PC-9 (cell line): Measurements from ENCODE around the gene CEP120. TPM values are rescaled to one million over a fixed set of nuclear protein-coding genes. Genes with fewer than 3 reads are reported as not detected.

ENCODE experiments used
- BruUV-seq: library from RNA; stranded (reverse); fragments of 400-500 nt; replicated peaks from 2 replicates; lab custom pipeline; 2021; lab: Mats Ljungman, UMichigan
- CTCF ChIA-PET: fragments of 300-600 bp; sonication (Branson Sonifier 250); formaldehyde crosslinking; loops from one replicate; lab custom pipeline; 2022; ENCODE audit warnings: antibody characterized with exemption; lab: Charles Lee
- POLR2A ChIA-PET: fragments of 300-600 bp; sonication (Branson Sonifier 250); formaldehyde crosslinking; loops from one replicate; lab custom pipeline; 2022; ENCODE audit warnings: antibody characterized with exemption; ENCODE audit not compliant: unreplicated experiment; lab: Charles Lee
- DNase-seq, 2 experiments: peaks; one replicate each; pipeline versions ENCODE4 v3.0.0 to v3.0.0-alpha.2; 2015 to 2022; ENCODE audit warnings: mixed read lengths in 1 of 2
- H2AFZ ChIP-seq: fragments of 200-600 bp; sonication (generic); 2 replicates; pipeline ENCODE4 v1.8.1; 2017; ENCODE audit warnings: antibody characterized with exemption
- H3F3A ChIP-seq: fragments of 200-600 bp; sonication (generic); 2 replicates; pipeline ENCODE4 v1.8.1; 2017; ENCODE audit warnings: antibody characterized with exemption, mild to moderate bottlenecking, low read depth; ENCODE audit not compliant: insufficient read depth
- H3K27ac ChIP-seq: fragments of 200-600 bp; sonication (generic); 2 replicates; pipeline ENCODE4 v1.6.1; 2016; ENCODE audit warnings: mixed run types
- H3K27me3 ChIP-seq: fragments of 200-600 bp; sonication (generic); 2 replicates; pipeline ENCODE4 v1.6.1; 2016; ENCODE audit warnings: low read depth, mixed run types; ENCODE audit not compliant: insufficient read depth
- H3K36me3 ChIP-seq: fragments of 200-600 bp; sonication (generic); 2 replicates; pipeline ENCODE4 v1.6.1; 2016; ENCODE audit warnings: low read depth, mixed run types
- H3K4me1 ChIP-seq: fragments of 200-600 bp; sonication (generic); replicated peaks from 2 replicates; pipeline ENCODE4 v1.6.1; 2016; ENCODE audit warnings: mixed run types; ENCODE audit not compliant: insufficient read depth
- H3K4me2 ChIP-seq: fragments of 200-600 bp; sonication (generic); 2 replicates; pipeline ENCODE4 v1.6.1; 2017; ENCODE audit warnings: mixed run types
- H3K4me3 ChIP-seq: fragments of 200-600 bp; sonication (generic); 2 replicates; pipeline ENCODE4 v1.6.1; 2016; ENCODE audit warnings: mixed run types
- H3K79me2 ChIP-seq: fragments of 200-600 bp; sonication (generic); 2 replicates; pipeline ENCODE4 v1.6.1; 2017; ENCODE audit warnings: low read depth, mixed run types
- H3K9me2 ChIP-seq: fragments of 200-600 bp; sonication (generic); 2 replicates; pipeline ENCODE4 v1.8.1; 2017; ENCODE audit warnings: mild to moderate bottlenecking; ENCODE audit not compliant: insufficient read depth
- H3K9me3 ChIP-seq: fragments of 200-600 bp; sonication (generic); 2 replicates; pipeline ENCODE4 v1.8.1; 2016; ENCODE audit warnings: low read depth; ENCODE audit not compliant: insufficient read depth
- H4K20me1 ChIP-seq: fragments of 200-600 bp; sonication (generic); 2 replicates; pipeline ENCODE4 v1.8.1; 2017; ENCODE audit not compliant: insufficient read depth
- CTCF ChIP-seq: fragments of 200-600 bp; sonication (generic); conservative IDR thresholded peaks from 2 replicates; pipeline ENCODE4 v1.6.1; 2017; ENCODE audit warnings: mixed run types, antibody characterized with exemption, mild to moderate bottlenecking, moderate library complexity
- EZH2 ChIP-seq: fragments of 200-600 bp; sonication (generic); IDR thresholded peaks from 2 replicates; pipeline ENCODE4 v1.8.0; 2017; ENCODE audit warnings: antibody characterized with exemption, low read depth
- intact Hi-C: fragments of 100-400 bp; cut with micrococcal nuclease; formaldehyde crosslinking; loops from one replicate; pipeline ENCODE4 v1.10.0; 2022; ENCODE audit not compliant: unreplicated experiment
- total RNA-seq: library from RNA; stranded (reverse); gene quantifications from 2 replicates; pipeline ENCODE4 v1.2.3, GENCODE V29; 2021

CEP120 gene
- total RNA-seq, 1 experiment from 2014 or later = 24.5 TPM

- no peaks in the 10 kb centered on the region for H4K20me1 ChIP-seq
- H3K4me1 ChIP-seq = no peaks in the 10 kb centered on the region
- TF ChIP-seq CTCF (no peak), EZH2 (no peak)
- H3K27ac ChIP-seq = no peak overlapping the region
- CTCF ChIA-PET = no interaction called here
- DNase-seq = no peak
- H3K27me3 ChIP-seq = no peaks in the 10 kb centered on the region
- H3K36me3 ChIP-seq = 0 out of 2 replicates have a peak, but pooled peaks cover 16% of the 10 kb centered on the region
- POLR2A ChIA-PET = no interaction called here
- H3K9me3 ChIP-seq = peaks cover 5% of the 10 kb centered on the region; the same call in 1 of the 2 replicates
- intact Hi-C loops = loop anchor here (10.0 kb wide), 2 partner anchors 656 to 1166 kb away; no protein-coding TSS in a partner anchor
- H3K4me3 ChIP-seq = no peak overlapping the region
- H3K9me2 ChIP-seq = no peaks in the 10 kb centered on the region
- H3F3A ChIP-seq = no peaks in the 10 kb centered on the region
- no TSS peak for BruUV-seq
- no peak overlapping the region for H3K4me2 ChIP-seq
- no peak overlapping the region for H2AFZ ChIP-seq
- no peaks in the 10 kb centered on the region for H3K79me2 ChIP-seq
Measured at GRCh38 chr5:123360910-123361309, 62.3 kb downstream of the CEP120 start.

- H4K20me1 ChIP-seq = no peaks in the 10 kb centered on the region
- H3K4me1 ChIP-seq = no peaks in the 10 kb centered on the region
- H3K9me2 ChIP-seq = no peaks in the 10 kb centered on the region
- no peaks in the 10 kb centered on the region for H3K79me2 ChIP-seq
- no peak overlapping the region for H3K27ac ChIP-seq
- POLR2A ChIA-PET = no interaction called here
- H3F3A ChIP-seq = no peaks in the 10 kb centered on the region
- H3K4me2 ChIP-seq = no peak overlapping the region
- CTCF ChIA-PET = no interaction called here
- H3K4me3 ChIP-seq = no peak overlapping the region
- DNase-seq = no peak
- H3K9me3 ChIP-seq = peaks cover 5% of the 10 kb centered on the region; the same call in 1 of the 2 replicates
- H2AFZ ChIP-seq = no peak overlapping the region
- no TSS peak for BruUV-seq
- no peaks in the 10 kb centered on the region for H3K27me3 ChIP-seq
- 0 out of 2 replicates have a peak, but pooled peaks cover 16% of the 10 kb centered on the region for H3K36me3 ChIP-seq
- TF ChIP-seq EZH2 = no peak
- TF ChIP-seq CTCF = no peak
- intact Hi-C loops = loop anchor here (10.0 kb wide), 2 partner anchors 655 to 1165 kb away; no protein-coding TSS in a partner anchor
Measured at GRCh38 chr5:123360201-123360571, 63.0 kb downstream of the CEP120 start.

- H3K9me3 ChIP-seq = peaks cover 5% of the 10 kb centered on the region; the same call in 1 of the 2 replicates
- H4K20me1 ChIP-seq = no peaks in the 10 kb centered on the region
- intact Hi-C loops = loop anchor here (10.0 kb wide), 2 partner anchors 655 to 1165 kb away; no protein-coding TSS in a partner anchor
- H3K27me3 ChIP-seq = no peaks in the 10 kb centered on the region
- no peaks in the 10 kb centered on the region for H3K4me1 ChIP-seq
- no peaks in the 10 kb centered on the region for H3K9me2 ChIP-seq
- ChIA-PET POLR2A (no interaction called here), CTCF (no interaction called here)
- TF ChIP-seq EZH2 (no peak), CTCF (no peak)
- H3K27ac ChIP-seq = no peak overlapping the region
- no peak overlapping the region for H3K4me3 ChIP-seq
- H3K4me2 ChIP-seq = no peak overlapping the region
- DNase-seq = no peak
- no peaks in the 10 kb centered on the region for H3F3A ChIP-seq
- no peak overlapping the region for H2AFZ ChIP-seq
- no peaks in the 10 kb centered on the region for H3K79me2 ChIP-seq
- no TSS peak for BruUV-seq
- 0 out of 2 replicates have a peak, but pooled peaks cover 16% of the 10 kb centered on the region for H3K36me3 ChIP-seq
Measured at GRCh38 chr5:123359454-123360200, 63.6 kb downstream of the CEP120 start.
